HepG2 (cell line): Measurements from ENCODE around the gene HHIPL2. TPM values are rescaled to one million over a fixed set of nuclear protein-coding genes. Genes with fewer than 3 reads are reported as not detected.

Experiments used
- FOXP1 ChIP-seq, 2 experiments: fragments of 450-650 bp in 1 of 2; IDR thresholded peaks; 2 replicates each; pipeline ENCODE4 v1.6.1; 2017 to 2018; ENCODE audit warnings: antibody characterized with exemption in 1 of 2
- KLF11 ChIP-seq: IDR thresholded peaks from 2 replicates; pipeline ENCODE4 v1.6.1; 2016; ENCODE audit warnings: missing compliant biosample characterization
- PTBP1 ChIP-seq: fragments of 200-400 bp; formaldehyde crosslinking; IDR thresholded peaks from 2 replicates; pipeline ENCODE4 v1.6.1; 2018; ENCODE audit warnings: low read length, low read depth; ENCODE audit not compliant: poor library complexity, severe bottlenecking
- SOX5 ChIP-seq: IDR thresholded peaks from 2 replicates; pipeline ENCODE4 v1.6.1; 2016; ENCODE audit warnings: borderline replicate concordance
- THYN1 ChIP-seq: sonication (generic); formaldehyde crosslinking; IDR thresholded peaks from 2 replicates; pipeline ENCODE4 v1.8.1; 2023; ENCODE audit warnings: low read depth, mild to moderate bottlenecking, moderate library complexity, missing genetic modification reagents, borderline replicate concordance
- ZFY ChIP-seq: sonication (generic); formaldehyde crosslinking; IDR thresholded peaks from 2 replicates; pipeline ENCODE4 v1.4.0; 2020; ENCODE audit warnings: missing genetic modification reagents
- ZNF20 ChIP-seq: sonication (generic); formaldehyde crosslinking; IDR thresholded peaks from 2 replicates; pipeline ENCODE4 v1.4.0; 2020; ENCODE audit warnings: mild to moderate bottlenecking, moderate library complexity, missing genetic modification reagents
- ZNF567 ChIP-seq: sonication (generic); formaldehyde crosslinking; IDR thresholded peaks from 2 replicates; pipeline ENCODE4 v1.8.1; 2023; ENCODE audit warnings: mild to moderate bottlenecking, missing genetic modification reagents, borderline replicate concordance
- ZNF607 ChIP-seq: sonication (generic); formaldehyde crosslinking; IDR thresholded peaks from 2 replicates; pipeline ENCODE4 v1.5.1; 2020; ENCODE audit warnings: missing genetic modification reagents, mild to moderate bottlenecking, borderline replicate concordance
- polyA plus RNA-seq, 8 experiments: library from polyadenylated mRNA; depleted of rRNA in 3 of 8; stranded (reverse) in 7 of 8; unstranded in 1 of 8; fragments of >200 nt; fragmentation: Illumina TruSeq in 4 of 8; extraction: Trizol in 4 of 8; gene quantifications; 2 replicates each; pipeline versions ENCODE4 v1.2.1 to v1.2.3, GENCODE V29; 2011 to 2016; ENCODE audit warnings: low read depth in 4 of 8, missing spikeins in 1 of 8, mixed read lengths in 1 of 8; ENCODE audit not compliant: insufficient read depth in 1 of 8
- total RNA-seq, 5 experiments: library from RNA; depleted of rRNA; stranded (reverse); fragments of >200 nt; fragmentation: Illumina TruSeq; extraction: Trizol; gene quantifications; 2 replicates each; pipeline ENCODE4 v1.2.3, GENCODE V29; 2016; ENCODE audit warnings: low read depth in 1 of 5
- TF ChIP-seq, protein P1 (sequence below): sonication (generic); formaldehyde crosslinking; IDR thresholded peaks from 2 replicates; pipeline ENCODE4 v1.4.0; 2020; ENCODE audit warnings: mild to moderate bottlenecking, missing genetic modification reagents, borderline replicate concordance
- TF ChIP-seq, protein P2 (sequence below), 2 experiments: sonication (generic) in 1 of 2; formaldehyde crosslinking in 1 of 2; IDR thresholded peaks; 2 replicates each; pipeline versions ENCODE4 v1.6.1 to v1.9.0; 2014 to 2022; ENCODE audit warnings: antibody characterized with exemption in 1 of 2, borderline replicate concordance in 1 of 2, inconsistent platforms in 1 of 2, low read depth in 1 of 2, missing genetic modification reagents in 1 of 2
- TF ChIP-seq, protein P3 (sequence below): sonication (generic); formaldehyde crosslinking; IDR thresholded peaks from 2 replicates; pipeline ENCODE4 v1.4.0; 2020; ENCODE audit warnings: missing genetic modification reagents, borderline replicate concordance

HHIPL2 gene
- total and polyA plus RNA-seq, 2 of the 13 experiments (the other 11 are each of a cell fraction or from before 2014, with no cell fraction given), result 0.53 to 1.3 TPM

DNA sequence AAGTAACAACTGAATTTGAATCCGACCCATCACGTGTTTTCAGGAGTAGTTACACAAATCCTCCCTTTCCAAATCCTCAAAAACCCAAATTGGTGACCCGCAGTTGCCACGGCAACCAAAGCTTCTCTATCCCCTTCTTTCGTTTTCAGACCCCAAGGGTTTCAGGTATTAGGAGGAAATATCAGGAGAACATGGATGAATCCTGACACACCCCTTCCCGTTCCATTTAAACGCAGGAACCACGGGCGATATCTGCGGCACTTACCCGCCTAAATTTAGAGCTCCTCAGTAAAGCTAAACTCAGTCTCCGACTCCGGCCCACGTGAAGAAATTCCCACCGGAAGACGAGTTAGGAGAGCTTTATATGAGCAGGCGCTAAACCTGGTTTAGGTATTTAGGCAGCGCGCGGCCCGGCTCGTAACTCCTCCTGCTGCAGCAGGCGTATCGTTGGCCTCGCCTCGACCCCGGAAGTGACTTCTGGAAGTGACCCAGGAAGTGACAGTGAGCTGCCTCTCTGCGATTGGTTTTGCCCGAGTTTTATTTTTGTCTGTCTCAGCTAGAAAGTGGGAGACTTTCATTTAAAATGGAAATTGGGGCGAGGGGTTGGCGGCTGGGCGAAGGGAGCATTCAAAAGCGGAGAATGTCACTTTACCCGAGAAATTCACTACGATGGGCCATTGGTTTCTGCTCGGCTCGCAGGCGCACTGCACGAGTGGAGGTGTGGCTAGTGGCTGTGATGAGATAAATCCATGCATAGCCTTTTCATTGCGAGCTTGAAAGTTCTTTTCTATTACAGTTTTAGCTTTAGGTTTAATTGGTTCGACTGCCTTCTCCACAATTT lies 41.8 kb upstream of the HHIPL2 start, which contains the start of gene TAF1A (continued):
- peak; percentile 83 for TF ChIP-seq ZFY (CRISPR knock-in tag)
- TF ChIP-seq ZNF607, result no peak
- TF ChIP-seq FOXP1 (IDR thresholded peaks at IDR 0.05), result no peak
- TF ChIP-seq FOXP1 (CRISPR knock-in tag; IDR thresholded peaks at IDR 0.05), result no peak
- TF ChIP-seq ZNF567 (CRISPR knock-in tag), result no peak
- TF ChIP-seq, protein P1, sequence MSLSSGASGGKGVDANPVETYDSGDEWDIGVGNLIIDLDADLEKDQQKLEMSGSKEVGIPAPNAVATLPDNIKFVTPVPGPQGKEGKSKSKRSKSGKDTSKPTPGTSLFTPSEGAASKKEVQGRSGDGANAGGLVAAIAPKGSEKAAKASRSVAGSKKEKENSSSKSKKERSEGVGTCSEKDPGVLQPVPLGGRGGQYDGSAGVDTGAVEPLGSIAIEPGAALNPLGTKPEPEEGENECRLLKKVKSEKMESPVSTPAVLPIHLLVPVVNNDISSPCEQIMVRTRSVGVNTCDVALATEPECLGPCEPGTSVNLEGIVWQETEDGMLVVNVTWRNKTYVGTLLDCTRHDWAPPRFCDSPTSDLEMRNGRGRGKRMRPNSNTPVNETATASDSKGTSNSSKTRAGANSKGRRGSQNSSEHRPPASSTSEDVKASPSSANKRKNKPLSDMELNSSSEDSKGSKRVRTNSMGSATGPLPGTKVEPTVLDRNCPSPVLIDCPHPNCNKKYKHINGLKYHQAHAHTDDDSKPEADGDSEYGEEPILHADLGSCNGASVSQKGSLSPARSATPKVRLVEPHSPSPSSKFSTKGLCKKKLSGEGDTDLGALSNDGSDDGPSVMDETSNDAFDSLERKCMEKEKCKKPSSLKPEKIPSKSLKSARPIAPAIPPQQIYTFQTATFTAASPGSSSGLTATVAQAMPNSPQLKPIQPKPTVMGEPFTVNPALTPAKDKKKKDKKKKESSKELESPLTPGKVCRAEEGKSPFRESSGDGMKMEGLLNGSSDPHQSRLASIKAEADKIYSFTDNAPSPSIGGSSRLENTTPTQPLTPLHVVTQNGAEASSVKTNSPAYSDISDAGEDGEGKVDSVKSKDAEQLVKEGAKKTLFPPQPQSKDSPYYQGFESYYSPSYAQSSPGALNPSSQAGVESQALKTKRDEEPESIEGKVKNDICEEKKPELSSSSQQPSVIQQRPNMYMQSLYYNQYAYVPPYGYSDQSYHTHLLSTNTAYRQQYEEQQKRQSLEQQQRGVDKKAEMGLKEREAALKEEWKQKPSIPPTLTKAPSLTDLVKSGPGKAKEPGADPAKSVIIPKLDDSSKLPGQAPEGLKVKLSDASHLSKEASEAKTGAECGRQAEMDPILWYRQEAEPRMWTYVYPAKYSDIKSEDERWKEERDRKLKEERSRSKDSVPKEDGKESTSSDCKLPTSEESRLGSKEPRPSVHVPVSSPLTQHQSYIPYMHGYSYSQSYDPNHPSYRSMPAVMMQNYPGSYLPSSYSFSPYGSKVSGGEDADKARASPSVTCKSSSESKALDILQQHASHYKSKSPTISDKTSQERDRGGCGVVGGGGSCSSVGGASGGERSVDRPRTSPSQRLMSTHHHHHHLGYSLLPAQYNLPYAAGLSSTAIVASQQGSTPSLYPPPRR (CRISPR knock-in tag), result no peak
- TF ChIP-seq, protein P2, sequence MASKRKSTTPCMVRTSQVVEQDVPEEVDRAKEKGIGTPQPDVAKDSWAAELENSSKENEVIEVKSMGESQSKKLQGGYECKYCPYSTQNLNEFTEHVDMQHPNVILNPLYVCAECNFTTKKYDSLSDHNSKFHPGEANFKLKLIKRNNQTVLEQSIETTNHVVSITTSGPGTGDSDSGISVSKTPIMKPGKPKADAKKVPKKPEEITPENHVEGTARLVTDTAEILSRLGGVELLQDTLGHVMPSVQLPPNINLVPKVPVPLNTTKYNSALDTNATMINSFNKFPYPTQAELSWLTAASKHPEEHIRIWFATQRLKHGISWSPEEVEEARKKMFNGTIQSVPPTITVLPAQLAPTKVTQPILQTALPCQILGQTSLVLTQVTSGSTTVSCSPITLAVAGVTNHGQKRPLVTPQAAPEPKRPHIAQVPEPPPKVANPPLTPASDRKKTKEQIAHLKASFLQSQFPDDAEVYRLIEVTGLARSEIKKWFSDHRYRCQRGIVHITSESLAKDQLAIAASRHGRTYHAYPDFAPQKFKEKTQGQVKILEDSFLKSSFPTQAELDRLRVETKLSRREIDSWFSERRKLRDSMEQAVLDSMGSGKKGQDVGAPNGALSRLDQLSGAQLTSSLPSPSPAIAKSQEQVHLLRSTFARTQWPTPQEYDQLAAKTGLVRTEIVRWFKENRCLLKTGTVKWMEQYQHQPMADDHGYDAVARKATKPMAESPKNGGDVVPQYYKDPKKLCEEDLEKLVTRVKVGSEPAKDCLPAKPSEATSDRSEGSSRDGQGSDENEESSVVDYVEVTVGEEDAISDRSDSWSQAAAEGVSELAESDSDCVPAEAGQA (IDR thresholded peaks at IDR 0.05; ENCODE audit: low read depth), result 0 out of 2 replicates have a peak, but pooled peaks have one; percentile 54
- TF ChIP-seq, protein P2 (CRISPR knock-in tag; IDR thresholded peaks at IDR 0.05; ENCODE audit: borderline replicate concordance), result no peak
- 0 out of 2 replicates have a peak, but pooled peaks have one; percentile 35 for TF ChIP-seq SOX5 (CRISPR knock-in tag)
- TF ChIP-seq ZNF20 (CRISPR knock-in tag), result no peak
- 0 out of 2 replicates have a peak, but pooled peaks have one; percentile 54 for TF ChIP-seq THYN1 (CRISPR knock-in tag)
- TF ChIP-seq, protein P3, sequence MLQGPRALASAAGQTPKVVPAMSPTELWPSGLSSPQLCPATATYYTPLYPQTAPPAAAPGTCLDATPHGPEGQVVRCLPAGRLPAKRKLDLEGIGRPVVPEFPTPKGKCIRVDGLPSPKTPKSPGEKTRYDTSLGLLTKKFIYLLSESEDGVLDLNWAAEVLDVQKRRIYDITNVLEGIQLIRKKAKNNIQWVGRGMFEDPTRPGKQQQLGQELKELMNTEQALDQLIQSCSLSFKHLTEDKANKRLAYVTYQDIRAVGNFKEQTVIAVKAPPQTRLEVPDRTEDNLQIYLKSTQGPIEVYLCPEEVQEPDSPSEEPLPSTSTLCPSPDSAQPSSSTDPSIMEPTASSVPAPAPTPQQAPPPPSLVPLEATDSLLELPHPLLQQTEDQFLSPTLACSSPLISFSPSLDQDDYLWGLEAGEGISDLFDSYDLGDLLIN (CRISPR knock-in tag), result no peak
- TF ChIP-seq KLF11 (CRISPR knock-in tag), result no peak
- no peak for TF ChIP-seq PTBP1
